Smooth muscle cell (in vitro differentiated cells): ENCODE results near the gene DENND1A. TPM values are rescaled to one million over a fixed set of nuclear protein-coding genes. Genes with fewer than 3 reads are reported as not detected.

Source experiments
- DNase-seq: peaks from one replicate; lab custom pipeline; 2025; ENCODE audit not compliant: unreplicated experiment; lab: John Stamatoyannopoulos, UW
- H2AFZ ChIP-seq: fragments of 200-600 bp; sonication (generic); 2 replicates; pipeline ENCODE4 v1.6.0; 2016; ENCODE audit warnings: antibody characterized with exemption, low read depth, mild to moderate bottlenecking
- H3F3A ChIP-seq: fragments of 200-600 bp; sonication (generic); 2 replicates; pipeline ENCODE4 v1.6.0; 2017; ENCODE audit warnings: antibody characterized with exemption, low read depth
- H3K27ac ChIP-seq: fragments of 200-600 bp; sonication (generic); 2 replicates; pipeline ENCODE4 v1.5.1; 2016; ENCODE audit warnings: low read depth, mild to moderate bottlenecking
- H3K27me3 ChIP-seq: fragments of 200-600 bp; sonication (generic); 2 replicates; pipeline ENCODE4 v1.6.1; 2016; ENCODE audit warnings: low read depth, mild to moderate bottlenecking
- H3K36me3 ChIP-seq: fragments of 200-600 bp; sonication (generic); 2 replicates; pipeline ENCODE4 v1.5.1; 2016; ENCODE audit warnings: low read depth
- H3K4me1 ChIP-seq: fragments of 200-600 bp; sonication (generic); 2 replicates; pipeline ENCODE4 v1.5.1; 2016; ENCODE audit warnings: low read depth
- H3K4me2 ChIP-seq: fragments of 200-600 bp; sonication (generic); 2 replicates; pipeline ENCODE4 v1.6.0; 2016; ENCODE audit warnings: mild to moderate bottlenecking
- H3K4me3 ChIP-seq: fragments of 200-600 bp; sonication (generic); 2 replicates; pipeline ENCODE4 v1.5.1; 2016; ENCODE audit warnings: mild to moderate bottlenecking
- H3K79me2 ChIP-seq: fragments of 200-600 bp; sonication (generic); 2 replicates; pipeline ENCODE4 v1.6.0; 2016; ENCODE audit warnings: low read depth, mild to moderate bottlenecking
- H3K9ac ChIP-seq: fragments of 200-600 bp; sonication (generic); 2 replicates; pipeline ENCODE4 v1.6.0; 2016; ENCODE audit warnings: low read depth
- H3K9me3 ChIP-seq: fragments of 200-600 bp; sonication (generic); replicated peaks from 2 replicates; pipeline ENCODE4 v1.5.1; 2016; ENCODE audit warnings: low read depth
- H4K20me1 ChIP-seq: fragments of 200-600 bp; sonication (generic); 2 replicates; pipeline ENCODE4 v1.6.0; 2016; ENCODE audit warnings: low read depth
- WGBS: methylation state at CpG from one replicate; pipeline ENCODE4 v1.1.7; 2016; ENCODE audit warnings: low lambda C conversion rate; 5-methylcytosine and 5-hydroxymethylcytosine counted together
- polyA plus RNA-seq: library from polyadenylated mRNA; unstranded; fragments of >200 nt; fragmentation: Nextera tagmentation; extraction: Ambion mirVana; gene quantifications from 2 replicates; pipeline ENCODE4 v1.2.1, GENCODE V29; 2016
- total RNA-seq: library from RNA; depleted of rRNA; stranded (reverse); fragments of >200 nt; gene quantifications from 2 replicates; pipeline ENCODE4 v1.2.3, GENCODE V29; 2014
- TF ChIP-seq, protein P1 (sequence below): fragments of 200-600 bp; sonication (generic); IDR thresholded peaks from 2 replicates; pipeline ENCODE4 v1.5.1; 2017; ENCODE audit warnings: borderline replicate concordance, mild to moderate bottlenecking, antibody characterized with exemption; ENCODE audit not compliant: insufficient read depth, poor library complexity, severe bottlenecking

The DENND1A gene
- total and polyA plus RNA-seq, 2 experiments from 2014 or later, result 8.1 to 20.2 TPM

- H3F3A ChIP-seq, result no peaks in the 10 kb centered on the region
- peaks cover 9% of the 10 kb centered on the region for H3K4me1 ChIP-seq
- no peak for DNase-seq
- no peak overlapping the region for H3K27ac ChIP-seq
- no peak overlapping the region for H2AFZ ChIP-seq
- H3K4me3 ChIP-seq, result no peak overlapping the region
- no peak overlapping the region for H3K9ac ChIP-seq
- TF ChIP-seq, protein P1, sequence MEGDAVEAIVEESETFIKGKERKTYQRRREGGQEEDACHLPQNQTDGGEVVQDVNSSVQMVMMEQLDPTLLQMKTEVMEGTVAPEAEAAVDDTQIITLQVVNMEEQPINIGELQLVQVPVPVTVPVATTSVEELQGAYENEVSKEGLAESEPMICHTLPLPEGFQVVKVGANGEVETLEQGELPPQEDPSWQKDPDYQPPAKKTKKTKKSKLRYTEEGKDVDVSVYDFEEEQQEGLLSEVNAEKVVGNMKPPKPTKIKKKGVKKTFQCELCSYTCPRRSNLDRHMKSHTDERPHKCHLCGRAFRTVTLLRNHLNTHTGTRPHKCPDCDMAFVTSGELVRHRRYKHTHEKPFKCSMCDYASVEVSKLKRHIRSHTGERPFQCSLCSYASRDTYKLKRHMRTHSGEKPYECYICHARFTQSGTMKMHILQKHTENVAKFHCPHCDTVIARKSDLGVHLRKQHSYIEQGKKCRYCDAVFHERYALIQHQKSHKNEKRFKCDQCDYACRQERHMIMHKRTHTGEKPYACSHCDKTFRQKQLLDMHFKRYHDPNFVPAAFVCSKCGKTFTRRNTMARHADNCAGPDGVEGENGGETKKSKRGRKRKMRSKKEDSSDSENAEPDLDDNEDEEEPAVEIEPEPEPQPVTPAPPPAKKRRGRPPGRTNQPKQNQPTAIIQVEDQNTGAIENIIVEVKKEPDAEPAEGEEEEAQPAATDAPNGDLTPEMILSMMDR, result no peak
- WGBS, result 96% methylated on average over 11 of the region's 11 CpGs
- H4K20me1 ChIP-seq, result no peaks in the 10 kb centered on the region
- no peaks in the 10 kb centered on the region for H3K27me3 ChIP-seq
- H3K4me2 ChIP-seq, result no peak overlapping the region
- no peaks in the 10 kb centered on the region for H3K9me3 ChIP-seq
- no peaks in the 10 kb centered on the region for H3K36me3 ChIP-seq
- no peaks in the 10 kb centered on the region for H3K79me2 ChIP-seq
Observed at GRCh38 chr9:123411636-123412035, 518.3 kb downstream of the DENND1A start.

DNA sequence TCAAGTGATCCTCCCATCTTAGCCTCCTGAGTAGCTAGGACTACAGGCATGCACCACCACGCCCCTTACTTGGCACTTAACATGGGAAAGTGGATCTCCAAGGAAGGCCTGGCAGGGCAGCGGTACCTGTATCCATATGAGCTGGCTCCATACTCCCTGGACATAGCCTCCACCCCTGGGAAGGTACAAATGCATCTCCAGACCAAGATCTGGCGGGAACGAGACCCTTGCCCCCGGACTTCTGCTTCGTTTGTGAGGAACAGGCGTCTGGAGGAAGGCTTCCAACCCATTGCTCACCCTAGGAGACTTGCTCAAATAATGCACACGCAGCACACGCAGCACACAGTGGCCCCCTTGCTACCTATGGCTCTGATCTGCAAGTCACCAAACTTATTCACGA lies 518.7 kb downstream of the DENND1A start:
- 96% methylated on average over 10 of the region's 10 CpGs for WGBS
- Histone ChIP-seq H3F3A (no peaks in the 10 kb centered on the region), H3K27me3 (no peaks in the 10 kb centered on the region), H2AFZ (no peak overlapping the region), H3K27ac (no peak overlapping the region), H3K4me3 (no peak overlapping the region), H3K4me1 (peaks cover 11% of the 10 kb centered on the region), H3K79me2 (no peaks in the 10 kb centered on the region), H3K9ac (no peak overlapping the region), H3K4me2 (no peak overlapping the region), H3K36me3 (no peaks in the 10 kb centered on the region), H4K20me1 (no peaks in the 10 kb centered on the region), H3K9me3 (no peaks in the 10 kb centered on the region)
- DNase-seq, result no peak
- TF ChIP-seq, protein P1, result no peak

- no peaks in the 10 kb centered on the region for H3K79me2 ChIP-seq
- TF ChIP-seq, protein P1, result no peak
- no peak overlapping the region for H3K9ac ChIP-seq
- no peak overlapping the region for H3K4me2 ChIP-seq
- WGBS, result 89% methylated on average over 12 of the region's 12 CpGs
- no peak for DNase-seq
- no peaks in the 10 kb centered on the region for H4K20me1 ChIP-seq
- no peaks in the 10 kb centered on the region for H3K9me3 ChIP-seq
- no peaks in the 10 kb centered on the region for H3K36me3 ChIP-seq
- H3K4me3 ChIP-seq, result no peak overlapping the region
- no peak overlapping the region for H2AFZ ChIP-seq
- peaks cover 11% of the 10 kb centered on the region for H3K4me1 ChIP-seq
- H3F3A ChIP-seq, result no peaks in the 10 kb centered on the region
- no peaks in the 10 kb centered on the region for H3K27me3 ChIP-seq
- H3K27ac ChIP-seq, result no peak overlapping the region
Observed at GRCh38 chr9:123410281-123410910, 519.5 kb downstream of the DENND1A start.
